Spinal cord (tissue), 10 donors: ENCODE data around the gene MMP15. TPM values are rescaled to one million over a fixed set of nuclear protein-coding genes. Genes with fewer than 3 reads are reported as not detected.

Experiments used
- DNase-seq, 6 donors: peaks; one replicate each; pipeline versions ENCODE4 v3.0.0 to v3.0.0-alpha.2; 2013 to 2015; ENCODE audit warnings: low spot score in 6 of 6, low read depth in 4 of 6
- H3K27ac ChIP-seq: one replicate; pipeline ENCODE4 v1.5.1; 2013; ENCODE audit warnings: low read depth, low read length, control low read depth
- H3K27me3 ChIP-seq: one replicate; pipeline ENCODE4 v1.6.1; 2013; ENCODE audit warnings: low read length; ENCODE audit not compliant: control insufficient read depth, insufficient read depth
- H3K36me3 ChIP-seq: one replicate; pipeline ENCODE4 v1.6.1; 2013; ENCODE audit warnings: low read length; ENCODE audit not compliant: control insufficient read depth, insufficient read depth
- H3K4me1 ChIP-seq: one replicate; pipeline ENCODE4 v1.6.1; 2013; ENCODE audit warnings: low read length; ENCODE audit not compliant: control insufficient read depth, insufficient read depth
- H3K4me3 ChIP-seq: one replicate; pipeline ENCODE4 v1.5.1; 2013; ENCODE audit warnings: low read depth, low read length, control low read depth
- H3K9me3 ChIP-seq: one replicate; pipeline ENCODE4 v1.6.1; 2013; ENCODE audit warnings: low read length; ENCODE audit not compliant: control insufficient read depth, insufficient read depth
- WGBS: methylation state at CpG from one replicate; pipeline ENCODE4 v1.1.5; 2013; ENCODE audit warnings: missing lambda C conversion rate; ENCODE audit not compliant: insufficient coverage; 5-methylcytosine and 5-hydroxymethylcytosine counted together
- polyA plus RNA-seq, 2 donors: library from polyadenylated mRNA; unstranded; fragments of 120-200 nt; gene quantifications; one replicate each; pipeline ENCODE4 v1.2.1, GENCODE V29; 2013; ENCODE audit not compliant: insufficient read length in 2 of 2
- total RNA-seq, 2 donors: library from RNA; depleted of rRNA in 1 of 2; stranded (reverse); fragments of 120-200 nt in 1 of 2; fragments of >200 nt in 1 of 2; gene quantifications; one replicate each; pipeline versions ENCODE4 v1.2.3 to v1.2.4, GENCODE V29; 2013 to 2014
- donor health status: healthy.

The MMP15 gene
- total and polyA plus RNA-seq, 4 donors: 23.2 to 51.3 (median 37.5) TPM

- 83% methylated on average over 3 of the region's 9 CpGs for WGBS
- DNase-seq: no peak
- H3K27ac ChIP-seq: no peak overlapping the region
- H3K9me3 ChIP-seq: no peaks in the 10 kb centered on the region
- no peaks in the 10 kb centered on the region for H3K4me1 ChIP-seq
- H3K36me3 ChIP-seq: peaks cover 11% of the 10 kb centered on the region
- no peaks in the 10 kb centered on the region for H3K27me3 ChIP-seq
- H3K4me3 ChIP-seq: no peak overlapping the region
These were observed 12.2 kb upstream of the MMP15 start for GRCh38 chr16:58013201-58013956.

DNA sequence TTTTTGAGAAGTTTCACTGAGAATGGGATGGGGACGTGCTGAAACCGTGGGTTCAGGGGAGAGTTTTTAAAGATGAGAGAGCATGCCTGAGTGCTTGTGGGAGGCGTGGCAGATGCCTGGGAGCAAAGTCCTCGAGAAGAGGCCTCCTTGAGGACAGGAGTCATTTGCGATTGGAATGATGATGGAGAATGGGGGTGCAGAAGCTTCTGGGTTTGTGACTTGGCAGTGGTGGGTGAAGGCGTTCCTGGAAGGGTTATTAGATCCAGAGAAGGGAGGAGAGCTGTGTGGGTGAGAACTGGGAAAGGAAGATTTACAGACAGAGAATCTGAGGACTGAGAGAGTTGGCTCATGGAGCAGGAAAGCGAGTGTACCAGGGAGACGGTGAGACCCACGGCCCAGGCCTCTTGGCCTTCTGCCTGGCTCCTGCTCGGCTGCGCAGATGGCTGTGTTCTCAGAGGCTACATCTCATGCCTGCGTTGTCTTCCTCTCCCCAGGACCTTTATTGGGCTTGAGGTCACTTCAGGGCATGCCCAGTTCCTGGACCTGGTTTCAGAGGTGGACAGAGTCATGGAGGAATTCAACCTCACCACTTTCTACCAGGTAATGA, 8.6 kb upstream of the MMP15 start:
- Histone ChIP-seq H3K9me3 (no peaks in the 10 kb centered on the region), H3K4me1 (peaks cover 20% of the 10 kb centered on the region), H3K27me3 (no peaks in the 10 kb centered on the region), H3K27ac (no peak overlapping the region), H3K36me3 (peaks cover 28% of the 10 kb centered on the region), H3K4me3 (no peak overlapping the region)
- DNase-seq: no peak
- 75% methylated on average over 12 of the region's 12 CpGs for WGBS

DNA sequence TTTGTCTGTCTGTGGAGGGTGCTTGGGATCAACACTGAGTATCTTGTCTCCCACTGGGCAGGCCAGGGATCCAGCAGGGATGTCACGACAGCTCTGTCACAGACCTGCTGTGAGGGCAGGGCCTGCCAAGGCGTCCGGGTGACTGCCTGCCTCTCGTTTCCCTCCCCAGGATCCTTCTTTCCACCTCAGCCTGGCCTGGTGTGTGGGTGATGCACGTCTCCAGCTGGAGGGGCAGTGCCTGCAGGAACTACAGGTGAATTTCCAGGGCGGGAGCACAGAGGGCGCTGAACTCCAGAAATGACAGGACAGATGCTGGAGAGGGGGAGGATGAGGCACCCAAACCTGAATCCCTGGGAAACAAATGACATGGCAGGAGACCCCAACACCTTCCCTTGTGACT, 6.8 kb upstream of the MMP15 start:
- Histone ChIP-seq H3K4me3 (no peak overlapping the region), H3K27me3 (no peaks in the 10 kb centered on the region), H3K9me3 (no peaks in the 10 kb centered on the region), H3K27ac (no peak overlapping the region), H3K36me3 (peaks cover 23% of the 10 kb centered on the region), H3K4me1 (peaks cover 39% of the 10 kb centered on the region)
- peak in 1 of 6 donors; percentile 7 for DNase-seq
- WGBS: 75% methylated on average over 7 of the region's 7 CpGs

DNA sequence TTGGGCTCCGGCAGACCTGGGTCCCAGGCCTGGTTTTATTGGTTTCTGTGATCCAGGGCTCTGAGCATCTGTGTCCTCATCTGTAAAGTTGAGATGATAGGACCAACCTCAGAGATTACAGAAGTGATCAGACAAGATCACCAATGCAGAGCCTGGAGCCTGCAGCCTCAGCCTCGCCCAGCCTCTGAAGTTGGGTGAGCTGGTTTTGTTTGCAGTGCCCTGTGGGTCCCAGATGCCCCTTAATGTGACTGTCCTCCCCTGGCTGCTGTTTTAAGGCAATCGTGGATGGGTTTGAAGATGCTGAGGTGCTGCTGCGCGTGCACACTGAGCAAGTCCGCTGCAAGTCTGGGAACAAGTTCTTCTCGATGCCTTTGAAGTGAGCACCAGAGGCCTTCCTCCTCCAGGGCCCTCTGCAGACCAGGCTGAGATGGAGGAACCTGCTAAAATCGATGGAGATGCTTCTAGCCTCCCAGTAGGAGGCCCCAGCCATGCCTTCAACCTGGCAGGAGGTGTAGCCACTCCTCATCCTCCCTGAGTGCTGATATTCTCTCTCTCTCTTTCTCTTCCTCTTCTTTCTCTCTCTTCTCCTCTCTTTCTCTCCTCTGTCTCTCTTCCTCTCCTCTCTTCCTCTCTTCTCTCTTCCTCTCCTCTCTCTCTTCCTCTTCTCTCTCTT, 5.6 kb upstream of the MMP15 start:
- Histone ChIP-seq H3K27me3 (peaks cover 3% of the 10 kb centered on the region), H3K9me3 (no peaks in the 10 kb centered on the region), H3K4me3 (no peak overlapping the region), H3K36me3 (peaks cover 23% of the 10 kb centered on the region), H3K27ac (no peak overlapping the region), H3K4me1 (peaks cover 48% of the 10 kb centered on the region)
- DNase-seq: no peak
- 80% methylated on average over 8 of the region's 8 CpGs for WGBS

GRCh38 chr16:58020628-58021521, 4.7 kb upstream of the MMP15 start:
- Histone ChIP-seq H3K27me3 (peaks cover 3% of the 10 kb centered on the region), H3K9me3 (no peaks in the 10 kb centered on the region), H3K4me3 (no peak overlapping the region), H3K4me1 (peaks cover 53% of the 10 kb centered on the region), H3K27ac (peak overlapping the region; percentile 41), H3K36me3 (peaks cover 23% of the 10 kb centered on the region)
- WGBS: 44% methylated on average over 5 of the region's 8 CpGs
- peak in 3 of 6 donors; percentile 60 to 95 (median 90) for DNase-seq

- H3K4me1 ChIP-seq: peaks cover 59% of the 10 kb centered on the region
These were observed 3.6 kb upstream of the MMP15 start for GRCh38 chr16:58021661-58022551.

DNA sequence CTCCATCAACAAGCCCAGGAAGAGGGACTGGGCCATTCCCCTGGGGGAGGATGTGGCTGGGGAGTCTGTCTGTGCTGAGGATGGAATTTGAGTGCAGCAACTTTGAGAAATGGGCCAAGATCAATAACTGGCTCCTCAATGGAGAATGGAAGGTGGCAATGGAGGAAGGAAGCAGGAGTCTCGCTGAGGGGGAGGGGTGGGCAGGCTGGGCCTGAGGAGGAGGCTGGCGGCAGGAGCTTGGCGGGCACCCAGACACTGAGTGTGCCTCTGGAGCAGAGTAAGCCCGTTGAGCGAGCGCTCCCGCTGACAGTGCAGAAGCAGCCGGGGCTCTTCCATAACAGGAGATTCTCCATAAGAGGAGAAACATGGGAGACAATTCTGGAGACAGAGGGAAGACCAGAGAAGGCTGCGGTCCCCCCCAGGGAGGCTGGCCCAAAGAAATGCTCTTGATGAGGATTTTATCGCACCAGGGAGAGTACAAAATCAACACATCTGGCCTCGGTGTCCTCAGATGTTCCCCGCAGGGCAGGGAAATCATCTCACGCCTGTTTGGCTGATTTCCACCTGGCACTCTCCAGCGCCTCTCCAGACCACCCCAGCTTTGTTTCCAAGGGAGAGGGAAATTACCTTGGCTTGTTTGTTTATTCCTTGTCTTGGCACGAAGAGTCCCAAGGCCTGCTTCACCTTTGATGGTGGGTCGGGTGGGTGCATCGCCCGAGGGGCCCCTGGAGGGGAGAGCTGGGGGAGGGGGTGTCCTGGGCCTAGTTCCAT, 2.8 kb upstream of the MMP15 start:
- H3K27me3 ChIP-seq: peaks cover 3% of the 10 kb centered on the region
- peaks cover 68% of the 10 kb centered on the region for H3K4me1 ChIP-seq
- WGBS: 3% methylated on average over 11 of the region's 18 CpGs
- H3K36me3 ChIP-seq: peaks cover 23% of the 10 kb centered on the region
- peak overlapping the region; percentile 40 for H3K27ac ChIP-seq
- H3K9me3 ChIP-seq: no peaks in the 10 kb centered on the region
- peak in 3 of 6 donors; percentile 32 to 92 (median 84) for DNase-seq
- no peak overlapping the region for H3K4me3 ChIP-seq

More at GRCh38 chr16:58021661-58022551, 3.6 kb upstream of the MMP15 start:
- Histone ChIP-seq H3K4me3 (no peak overlapping the region), H3K36me3 (peaks cover 23% of the 10 kb centered on the region), H3K9me3 (no peaks in the 10 kb centered on the region), H3K27me3 (peaks cover 3% of the 10 kb centered on the region), H3K27ac (peak overlapping the region; percentile 41)
- WGBS: 74% methylated on average over 7 of the region's 8 CpGs
- DNase-seq: no peak
